NB4 (cell line): ENCODE data around the gene GALNT4.
A peak's percentile ranks its signal among the peaks of the same experiment; 100 is the strongest.

ENCODE experiments used
- CTCF ChIP-seq: IDR thresholded peaks from one replicate; pipeline ENCODE4 v1.5.1; 2012; ENCODE audit warnings: low read depth, low read length
- MYC ChIP-seq: IDR thresholded peaks from 2 replicates; pipeline ENCODE4 v1.6.1; 2011; ENCODE audit warnings: low read depth, low read length
- TF ChIP-seq, protein P1 (sequence below): IDR thresholded peaks from 2 replicates; pipeline ENCODE4 v1.6.1; 2011; ENCODE audit warnings: low read depth, low read length

GRCh38 chr12:89529738-89530137, 5.1 kb upstream of the GALNT4 start:
- peak; percentile 67 for TF ChIP-seq CTCF
- TF ChIP-seq, protein P1, sequence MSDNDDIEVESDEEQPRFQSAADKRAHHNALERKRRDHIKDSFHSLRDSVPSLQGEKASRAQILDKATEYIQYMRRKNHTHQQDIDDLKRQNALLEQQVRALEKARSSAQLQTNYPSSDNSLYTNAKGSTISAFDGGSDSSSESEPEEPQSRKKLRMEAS = peak; percentile 49; the same call in 1 of the 2 replicates
- TF ChIP-seq MYC = no peak
